ENCODE data around the gene TRMT6.

DNA sequence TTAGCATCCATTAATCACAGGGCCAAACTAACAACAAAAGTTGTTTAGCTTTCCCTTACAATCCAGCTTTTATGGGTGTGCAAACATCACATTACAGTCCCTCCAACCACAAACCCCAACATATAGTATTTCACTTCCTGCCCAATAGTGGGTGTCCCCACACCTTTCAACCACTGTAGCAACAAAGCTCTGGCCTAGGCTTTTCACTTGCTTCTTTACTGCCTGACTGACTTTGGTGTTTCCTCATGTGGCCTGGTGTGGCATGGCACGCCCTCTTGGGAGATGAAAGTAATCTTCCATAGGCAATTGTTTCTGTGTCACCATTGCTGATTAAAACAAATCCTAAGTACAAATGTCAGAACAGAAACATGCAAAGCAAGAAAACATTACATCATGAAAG lies 46.4 kb upstream of the TRMT6 start:
- no peak for TF ChIP-seq EZH2 (IDR thresholded peaks at IDR 0.05; ENCODE audit: insufficient read depth, poor library complexity, severe bottlenecking)
- no peak for TF ChIP-seq EZH2phosphoT487 (IDR thresholded peaks at IDR 0.05; ENCODE audit: insufficient read depth, low read depth)
